Vagina (tissue), 2 donors: ENCODE results near the gene KIRREL3.

Source experiments
- POLR2A ChIP-seq, 2 donors: fragments of 450-650 bp; IDR thresholded peaks; one replicate each; pipeline ENCODE4 v1.6.1; 2017; ENCODE audit warnings: antibody characterized with exemption in 2 of 2, mild to moderate bottlenecking in 2 of 2, moderate library complexity in 2 of 2
- POLR2AphosphoS5 ChIP-seq, 2 donors: sonication (generic); formaldehyde crosslinking; IDR thresholded peaks; one replicate each; pipeline ENCODE4 v1.9.0; 2017; ENCODE audit warnings: antibody characterized with exemption in 2 of 2, mild to moderate bottlenecking in 2 of 2, low read depth in 1 of 2; ENCODE audit not compliant: insufficient read depth in 1 of 2
- TF ChIP-seq, protein P1 (sequence below), 3 experiments: fragments of 450-650 bp in 2 of 3; fragments of 200-600 bp in 1 of 3; sonication (generic) in 1 of 3; IDR thresholded peaks; one replicate each; pipeline ENCODE4 v1.5.1; 2017 to 2019; ENCODE audit warnings: antibody characterized with exemption in 3 of 3, mild to moderate bottlenecking in 2 of 3, moderate library complexity in 2 of 3

DNA sequence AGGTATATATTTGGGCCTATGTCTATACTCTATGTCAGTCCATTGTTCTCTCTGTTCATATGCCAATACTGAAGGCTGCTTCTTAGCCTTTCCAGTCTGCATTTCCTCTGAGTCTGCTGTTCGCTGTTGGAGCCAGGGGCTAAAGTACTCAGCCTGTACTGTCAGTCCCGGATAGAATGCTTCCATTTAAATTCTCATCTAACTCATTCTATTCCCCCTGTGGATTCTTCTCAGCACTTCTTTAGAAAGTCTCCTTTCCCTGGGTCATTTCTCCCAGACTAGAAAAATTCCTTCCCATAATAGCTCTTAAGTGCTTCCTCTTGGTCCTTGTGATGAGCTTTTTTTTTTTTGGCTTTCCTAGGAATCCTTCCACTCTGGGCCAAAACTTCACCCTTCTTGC is 293.1 kb downstream of the KIRREL3 start:
- no peak for TF ChIP-seq POLR2A (IDR thresholded peaks at IDR 0.05)
- TF ChIP-seq, protein P1, sequence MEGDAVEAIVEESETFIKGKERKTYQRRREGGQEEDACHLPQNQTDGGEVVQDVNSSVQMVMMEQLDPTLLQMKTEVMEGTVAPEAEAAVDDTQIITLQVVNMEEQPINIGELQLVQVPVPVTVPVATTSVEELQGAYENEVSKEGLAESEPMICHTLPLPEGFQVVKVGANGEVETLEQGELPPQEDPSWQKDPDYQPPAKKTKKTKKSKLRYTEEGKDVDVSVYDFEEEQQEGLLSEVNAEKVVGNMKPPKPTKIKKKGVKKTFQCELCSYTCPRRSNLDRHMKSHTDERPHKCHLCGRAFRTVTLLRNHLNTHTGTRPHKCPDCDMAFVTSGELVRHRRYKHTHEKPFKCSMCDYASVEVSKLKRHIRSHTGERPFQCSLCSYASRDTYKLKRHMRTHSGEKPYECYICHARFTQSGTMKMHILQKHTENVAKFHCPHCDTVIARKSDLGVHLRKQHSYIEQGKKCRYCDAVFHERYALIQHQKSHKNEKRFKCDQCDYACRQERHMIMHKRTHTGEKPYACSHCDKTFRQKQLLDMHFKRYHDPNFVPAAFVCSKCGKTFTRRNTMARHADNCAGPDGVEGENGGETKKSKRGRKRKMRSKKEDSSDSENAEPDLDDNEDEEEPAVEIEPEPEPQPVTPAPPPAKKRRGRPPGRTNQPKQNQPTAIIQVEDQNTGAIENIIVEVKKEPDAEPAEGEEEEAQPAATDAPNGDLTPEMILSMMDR (IDR thresholded peaks at IDR 0.05), result no peak
- TF ChIP-seq POLR2AphosphoS5 (IDR thresholded peaks at IDR 0.05; ENCODE audit: insufficient read depth in 1 of 2, low read depth in 1 of 2), result no peak
